GM12891 (cell line): Measurements from ENCODE around the gene C3orf49.

Source experiments
- POLR2A ChIP-seq: IDR thresholded peaks from 2 replicates; pipeline ENCODE4 v1.6.1; 2011; ENCODE audit warnings: low read depth, low read length, control low read depth
- POLR2AphosphoS5 ChIP-seq: IDR thresholded peaks from 2 replicates; pipeline ENCODE4 v1.6.1; 2011; ENCODE audit warnings: low read depth, low read length, control low read depth
- SPI1 ChIP-seq: IDR thresholded peaks from 2 replicates; pipeline ENCODE4 v1.6.1; 2011; ENCODE audit warnings: low read depth, low read length, control low read depth
- TAF1 ChIP-seq: IDR thresholded peaks from 2 replicates; pipeline ENCODE4 v1.6.1; 2011; ENCODE audit warnings: low read depth, low read length, control low read depth

DNA sequence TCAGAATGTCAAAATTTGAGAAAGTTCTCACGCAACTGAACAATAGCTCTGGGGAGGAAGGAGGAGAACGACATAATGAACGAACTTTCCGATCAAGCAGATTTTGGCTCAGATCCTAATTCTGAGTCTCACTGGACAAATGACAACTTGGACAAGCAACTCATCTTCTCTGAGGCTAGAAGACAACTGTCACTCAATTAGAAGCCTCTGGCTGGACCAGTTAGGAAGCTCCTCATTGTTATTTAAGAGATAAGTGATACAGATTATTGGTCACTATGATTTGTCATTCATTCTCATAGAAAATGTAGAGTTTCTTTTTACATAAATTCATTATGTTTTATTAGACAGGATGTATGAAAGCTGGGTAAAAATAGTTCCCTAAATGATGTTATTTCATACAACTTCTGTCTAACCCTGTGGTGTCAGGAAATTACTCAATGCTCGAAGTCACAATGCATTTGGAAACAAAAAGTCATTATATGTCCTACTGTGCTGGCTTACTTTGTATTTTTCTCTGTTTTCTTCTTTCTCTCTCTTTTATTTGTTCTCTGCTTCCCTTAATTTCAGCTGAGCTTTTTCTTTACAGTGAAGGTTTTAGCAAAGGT is 11.0 kb upstream of the C3orf49 start:
- no peak for TF ChIP-seq SPI1
- no peak for TF ChIP-seq POLR2AphosphoS5
- no peak for TF ChIP-seq POLR2A
- TF ChIP-seq TAF1 = no peak
